ENCODE data around the gene EEF1B2.
"Not testable (repeated sequence)": the region's sequence is repeated elsewhere in the genome, so short reads cannot be mapped to it uniquely, and the experiment has no call there.

EEF1B2 gene

DNA sequence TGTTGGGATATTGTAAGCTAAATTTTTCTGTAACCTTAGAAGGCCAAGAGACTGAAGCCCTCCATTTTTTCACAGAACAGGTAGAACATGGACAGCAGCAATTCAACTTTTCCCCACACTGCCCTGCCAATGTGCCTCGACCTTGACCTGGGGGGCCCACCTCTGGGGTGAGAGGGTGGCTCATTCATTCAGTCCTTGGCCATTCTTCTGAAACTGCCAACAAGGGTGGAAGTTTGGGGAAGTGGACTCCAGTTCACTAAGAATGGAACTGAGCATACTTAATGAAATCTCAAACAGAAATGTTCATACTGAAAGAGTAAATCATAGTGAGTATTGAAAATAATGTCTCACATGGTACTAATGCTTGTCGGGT is 1.1 kb downstream of the EEF1B2 start:
- Histone ChIP-seq H3K4me3 (ENCODE audit: low read depth in 1 of 2, low read length in 2 of 2) (peak overlapping the region; percentile 79 to 88; a peak in 3 of 4 replicates), H3K4me1 (ENCODE audit: insufficient read depth, low read length) (peaks cover 47% of the 10 kb centered on the region), H4K20me1 (ENCODE audit: insufficient read depth, low read length) (peaks cover 32% of the 10 kb centered on the region; the same call in 1 of the 2 replicates), H3K79me2 (ENCODE audit: insufficient read depth, low read length) (peaks cover 72% of the 10 kb centered on the region), H3K9ac (ENCODE audit: low read depth, low read length) (peak overlapping the region; percentile 82), H3K27ac (ENCODE audit: low read length) (peak overlapping the region; percentile 98), H2AFZ (ENCODE audit: low read depth, low read length) (no peak overlapping the region), H3K27me3 (ENCODE audit: insufficient read depth, low read length, poor library complexity) (no peaks in the 10 kb centered on the region), H3K9me3 (ENCODE audit: insufficient read depth, low read length, severe bottlenecking) (no peaks in the 10 kb centered on the region), H3K4me2 (ENCODE audit: insufficient read depth, low read length) (peak overlapping the region; percentile 81), H3K36me3 (ENCODE audit: insufficient read depth, low read length) (peaks cover 51% of the 10 kb centered on the region)
- DNase-seq, result no peak
- ATAC-seq (ENCODE audit: insufficient read depth, low read depth), result no peak
- TF ChIP-seq EZH2 (IDR thresholded peaks at IDR 0.05; ENCODE audit: borderline replicate concordance, low read depth, low read length, severe bottlenecking), result no peak
- TF ChIP-seq, protein P1, sequence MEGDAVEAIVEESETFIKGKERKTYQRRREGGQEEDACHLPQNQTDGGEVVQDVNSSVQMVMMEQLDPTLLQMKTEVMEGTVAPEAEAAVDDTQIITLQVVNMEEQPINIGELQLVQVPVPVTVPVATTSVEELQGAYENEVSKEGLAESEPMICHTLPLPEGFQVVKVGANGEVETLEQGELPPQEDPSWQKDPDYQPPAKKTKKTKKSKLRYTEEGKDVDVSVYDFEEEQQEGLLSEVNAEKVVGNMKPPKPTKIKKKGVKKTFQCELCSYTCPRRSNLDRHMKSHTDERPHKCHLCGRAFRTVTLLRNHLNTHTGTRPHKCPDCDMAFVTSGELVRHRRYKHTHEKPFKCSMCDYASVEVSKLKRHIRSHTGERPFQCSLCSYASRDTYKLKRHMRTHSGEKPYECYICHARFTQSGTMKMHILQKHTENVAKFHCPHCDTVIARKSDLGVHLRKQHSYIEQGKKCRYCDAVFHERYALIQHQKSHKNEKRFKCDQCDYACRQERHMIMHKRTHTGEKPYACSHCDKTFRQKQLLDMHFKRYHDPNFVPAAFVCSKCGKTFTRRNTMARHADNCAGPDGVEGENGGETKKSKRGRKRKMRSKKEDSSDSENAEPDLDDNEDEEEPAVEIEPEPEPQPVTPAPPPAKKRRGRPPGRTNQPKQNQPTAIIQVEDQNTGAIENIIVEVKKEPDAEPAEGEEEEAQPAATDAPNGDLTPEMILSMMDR (IDR thresholded peaks at IDR 0.05; ENCODE audit: borderline replicate concordance, extremely low read depth, low read length, poor library complexity, severe bottlenecking), result no peak

DNA sequence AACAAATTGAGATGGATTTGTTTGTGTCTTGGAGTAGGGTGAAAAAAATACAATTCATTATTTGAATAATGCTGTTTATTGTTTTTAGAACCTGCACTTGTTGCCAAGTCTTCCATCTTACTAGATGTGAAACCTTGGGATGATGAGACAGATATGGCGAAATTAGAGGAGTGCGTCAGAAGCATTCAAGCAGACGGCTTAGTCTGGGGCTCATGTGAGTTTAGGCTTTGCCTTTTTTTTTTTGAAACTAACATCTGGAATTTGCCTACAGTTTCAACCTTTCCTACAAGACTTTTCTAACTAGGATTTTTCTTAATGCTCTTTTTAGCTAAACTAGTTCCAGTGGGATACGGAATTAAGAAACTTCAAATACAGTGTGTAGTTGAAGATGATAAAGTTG is 2.7 kb downstream of the EEF1B2 start:
- not testable (repeated sequence) for H3K9me3 ChIP-seq (ENCODE audit: insufficient read depth, low read length, severe bottlenecking); H3K27me3 ChIP-seq (ENCODE audit: insufficient read depth, low read length, poor library complexity); DNase-seq; H3K4me3 ChIP-seq (ENCODE audit: low read depth in 1 of 2, low read length in 2 of 2); H3K27ac ChIP-seq (ENCODE audit: low read length); H2AFZ ChIP-seq (ENCODE audit: low read depth, low read length); ATAC-seq (ENCODE audit: insufficient read depth, low read depth)
- Histone ChIP-seq H3K4me2 (ENCODE audit: insufficient read depth, low read length) (peak overlapping the region; percentile 81; the same call in 1 of the 2 replicates), H3K36me3 (ENCODE audit: insufficient read depth, low read length) (peaks cover 44% of the 10 kb centered on the region), H3K79me2 (ENCODE audit: insufficient read depth, low read length) (peaks cover 58% of the 10 kb centered on the region), H4K20me1 (ENCODE audit: insufficient read depth, low read length) (peaks cover 32% of the 10 kb centered on the region; the same call in 1 of the 2 replicates), H3K9ac (ENCODE audit: low read depth, low read length) (peak overlapping the region; percentile 82; the same call in 1 of the 2 replicates), H3K4me1 (ENCODE audit: insufficient read depth, low read length) (peaks cover 34% of the 10 kb centered on the region)

DNA sequence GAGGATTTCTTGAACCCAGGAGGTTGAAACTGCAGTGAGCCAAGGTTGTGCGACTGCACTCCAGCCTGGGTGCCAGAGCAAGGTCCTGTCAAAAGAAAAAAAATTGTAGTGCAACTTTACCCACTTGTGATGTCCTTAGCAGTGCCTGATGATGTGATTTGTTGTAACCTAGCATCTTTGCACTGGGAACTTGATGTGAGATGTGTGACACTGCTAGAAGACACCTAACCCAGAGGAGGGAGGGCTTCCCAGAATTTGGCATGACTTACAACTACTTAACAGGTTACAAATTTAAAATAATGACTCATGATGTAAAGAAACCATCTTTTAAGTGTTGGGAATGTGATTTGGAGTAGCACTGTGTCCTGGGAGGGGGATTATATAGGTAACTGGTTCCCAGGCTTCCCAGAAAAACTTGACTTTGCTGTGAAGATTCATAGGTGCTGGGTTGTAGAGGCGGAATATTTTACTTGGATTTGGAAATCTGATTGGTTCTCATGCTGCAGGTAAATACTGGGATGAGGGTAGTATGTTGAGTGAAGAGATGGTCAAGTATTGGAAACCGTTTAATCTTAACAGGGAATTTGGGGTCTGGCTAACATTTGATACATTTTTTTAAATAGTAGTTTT is 3.7 kb downstream of the EEF1B2 start:
- Histone ChIP-seq H3K27ac (ENCODE audit: low read length) (no peak overlapping the region), H3K36me3 (ENCODE audit: insufficient read depth, low read length) (peaks cover 49% of the 10 kb centered on the region), H3K79me2 (ENCODE audit: insufficient read depth, low read length) (peaks cover 48% of the 10 kb centered on the region), H3K4me3 (ENCODE audit: low read depth in 1 of 2, low read length in 2 of 2) (no peak overlapping the region), H2AFZ (ENCODE audit: low read depth, low read length) (no peak overlapping the region), H3K27me3 (ENCODE audit: insufficient read depth, low read length, poor library complexity) (no peaks in the 10 kb centered on the region), H3K9ac (ENCODE audit: low read depth, low read length) (no peak overlapping the region), H3K4me1 (ENCODE audit: insufficient read depth, low read length) (peaks cover 26% of the 10 kb centered on the region), H3K4me2 (ENCODE audit: insufficient read depth, low read length) (peak overlapping the region; percentile 81; the same call in 1 of the 2 replicates), H3K9me3 (ENCODE audit: insufficient read depth, low read length, severe bottlenecking) (no peaks in the 10 kb centered on the region), H4K20me1 (ENCODE audit: insufficient read depth, low read length) (peaks cover 25% of the 10 kb centered on the region; the same call in 1 of the 2 replicates)
- no peak for DNase-seq
- no peak for ATAC-seq (ENCODE audit: insufficient read depth, low read depth)
- TF ChIP-seq, protein P1 (IDR thresholded peaks at IDR 0.05; ENCODE audit: borderline replicate concordance, extremely low read depth, low read length, poor library complexity, severe bottlenecking), result no peak
- TF ChIP-seq EZH2 (IDR thresholded peaks at IDR 0.05; ENCODE audit: borderline replicate concordance, low read depth, low read length, severe bottlenecking), result no peak

DNA sequence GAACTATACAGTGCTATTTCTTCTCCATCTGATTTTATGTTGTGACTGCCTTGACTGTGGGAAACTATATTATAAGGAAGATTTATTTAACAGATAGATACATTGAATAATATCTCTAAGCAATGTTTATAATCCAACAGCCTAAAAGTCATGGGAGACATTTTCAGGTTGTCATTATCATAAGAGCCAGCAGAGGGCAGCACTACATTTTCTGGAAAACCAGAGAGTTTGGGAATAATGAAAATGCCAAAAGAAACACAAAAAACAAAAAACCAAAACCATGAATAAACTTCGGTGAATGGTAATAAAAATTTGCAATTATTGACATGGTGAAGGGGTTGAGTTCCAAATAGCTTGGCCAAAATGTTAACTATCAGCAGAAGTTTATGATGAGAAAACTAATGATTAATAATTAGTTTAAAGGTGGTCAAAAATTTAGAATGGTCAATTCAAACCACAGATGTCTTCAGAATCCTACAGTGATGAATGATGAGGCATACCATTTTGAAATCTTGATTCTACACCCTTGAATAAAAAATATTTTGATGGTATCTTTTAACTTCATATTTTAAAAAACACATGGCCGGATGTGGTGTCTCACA is 4.7 kb downstream of the EEF1B2 start:
- H3K9me3 ChIP-seq (ENCODE audit: insufficient read depth, low read length, severe bottlenecking), result no peaks in the 10 kb centered on the region
- no peak overlapping the region for H3K4me3 ChIP-seq (ENCODE audit: low read depth in 1 of 2, low read length in 2 of 2)
- DNase-seq, result peak; percentile 32
- no peak overlapping the region for H3K9ac ChIP-seq (ENCODE audit: low read depth, low read length)
- TF ChIP-seq, protein P1 (IDR thresholded peaks at IDR 0.05; ENCODE audit: borderline replicate concordance, extremely low read depth, low read length, poor library complexity, severe bottlenecking), result peak; percentile 76
- TF ChIP-seq EZH2 (IDR thresholded peaks at IDR 0.05; ENCODE audit: borderline replicate concordance, low read depth, low read length, severe bottlenecking), result no peak
- no peak for ATAC-seq (ENCODE audit: insufficient read depth, low read depth)
- H3K4me1 ChIP-seq (ENCODE audit: insufficient read depth, low read length), result peaks cover 26% of the 10 kb centered on the region
- no peak overlapping the region for H2AFZ ChIP-seq (ENCODE audit: low read depth, low read length)
- H3K27me3 ChIP-seq (ENCODE audit: insufficient read depth, low read length, poor library complexity), result no peaks in the 10 kb centered on the region
- H4K20me1 ChIP-seq (ENCODE audit: insufficient read depth, low read length), result peaks cover 25% of the 10 kb centered on the region; the same call in 1 of the 2 replicates
- H3K36me3 ChIP-seq (ENCODE audit: insufficient read depth, low read length), result peaks cover 49% of the 10 kb centered on the region
- H3K4me2 ChIP-seq (ENCODE audit: insufficient read depth, low read length), result no peak overlapping the region
- H3K79me2 ChIP-seq (ENCODE audit: insufficient read depth, low read length), result peaks cover 39% of the 10 kb centered on the region
- H3K27ac ChIP-seq (ENCODE audit: low read length), result no peak overlapping the region

DNA sequence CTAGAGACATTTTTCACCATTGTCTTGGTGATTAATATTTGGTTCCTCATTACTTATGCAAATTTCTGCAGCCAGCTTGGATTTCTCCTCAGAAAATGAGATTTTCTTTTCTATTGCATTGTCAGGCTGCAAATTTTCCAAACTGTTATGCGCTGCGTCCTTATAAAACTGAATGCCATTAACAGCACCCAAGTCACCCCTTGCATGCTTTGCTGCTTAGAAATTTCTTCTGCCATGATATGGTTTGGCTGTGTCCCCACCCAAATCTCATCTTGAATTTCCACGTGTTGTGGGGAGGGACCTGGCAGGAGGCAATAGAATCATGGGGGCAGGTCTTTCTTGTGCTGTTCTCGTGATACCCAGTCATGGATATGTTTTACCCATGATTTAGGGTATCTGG is 8.5 kb downstream of the EEF1B2 start:
- not testable (repeated sequence) for H4K20me1 ChIP-seq (ENCODE audit: insufficient read depth, low read length); H3K4me1 ChIP-seq (ENCODE audit: insufficient read depth, low read length); ATAC-seq (ENCODE audit: insufficient read depth, low read depth); DNase-seq; H3K4me3 ChIP-seq (ENCODE audit: low read depth in 1 of 2, low read length in 2 of 2); H2AFZ ChIP-seq (ENCODE audit: low read depth, low read length); H3K27ac ChIP-seq (ENCODE audit: low read length); H3K4me2 ChIP-seq (ENCODE audit: insufficient read depth, low read length); H3K79me2 ChIP-seq (ENCODE audit: insufficient read depth, low read length); H3K27me3 ChIP-seq (ENCODE audit: insufficient read depth, low read length, poor library complexity); H3K9me3 ChIP-seq (ENCODE audit: insufficient read depth, low read length, severe bottlenecking); H3K9ac ChIP-seq (ENCODE audit: low read depth, low read length)
- peaks cover 20% of the 10 kb centered on the region for H3K36me3 ChIP-seq (ENCODE audit: insufficient read depth, low read length)

Data from DND-41 (cell line).